Natural killer cell (primary cell): ENCODE results near the gene RNF126. TPM values are rescaled to one million over a fixed set of nuclear protein-coding genes. Genes with fewer than 3 reads are reported as not detected.

ENCODE experiments used
- ATAC-seq, 3 donors: fragments of 150-1000 bp in 2 of 3; fragments of 200-7000 bp in 1 of 3; cut with Tn5 transposase; 1 replicate in 1 of 3; 2 replicates in 2 of 3; pipeline ENCODE4 v1.10.0; 2021; ENCODE audit warnings: mild to moderate bottlenecking in 2 of 3, moderate library complexity in 2 of 3
- DNase-seq, 2 donors: peaks; one replicate each; pipeline versions ENCODE4 v3.0.0 to v3.0.0-alpha.2; 2013 to 2021; ENCODE audit warnings: mixed read lengths in 1 of 2
- H3K27ac ChIP-seq: one replicate; pipeline ENCODE4 v1.5.1; 2013; ENCODE audit warnings: mild to moderate bottlenecking, low read length
- H3K27me3 ChIP-seq: one replicate; pipeline ENCODE4 v1.6.1; 2013; ENCODE audit warnings: low read length; ENCODE audit not compliant: control insufficient read depth, insufficient read depth
- H3K36me3 ChIP-seq: one replicate; pipeline ENCODE4 v1.6.1; 2013; ENCODE audit warnings: low read length; ENCODE audit not compliant: control insufficient read depth, insufficient read depth
- H3K4me1 ChIP-seq: one replicate; pipeline ENCODE4 v1.6.1; 2013; ENCODE audit warnings: low read length; ENCODE audit not compliant: control insufficient read depth, insufficient read depth
- H3K4me3 ChIP-seq: one replicate; pipeline ENCODE4 v1.5.1; 2013; ENCODE audit warnings: low read length
- H3K9me3 ChIP-seq: one replicate; pipeline ENCODE4 v1.6.1; 2013; ENCODE audit warnings: low read length; ENCODE audit not compliant: control insufficient read depth, insufficient read depth
- H3K27ac Mint-ChIP-seq, 2 donors: one replicate each; pipeline ENCODE4 v1.8.0; 2022; ENCODE audit warnings: mild to moderate bottlenecking in 2 of 2, mixed read lengths in 2 of 2, moderate library complexity in 1 of 2
- H3K27me3 Mint-ChIP-seq, 2 donors: one replicate each; pipeline ENCODE4 v1.8.0; 2022; ENCODE audit warnings: low read depth in 2 of 2, mixed read lengths in 2 of 2
- H3K36me3 Mint-ChIP-seq: one replicate; pipeline ENCODE4 v1.8.0; 2022; ENCODE audit warnings: mixed read lengths
- H3K4me1 Mint-ChIP-seq, 2 donors: one replicate each; pipeline ENCODE4 v1.8.0; 2022; ENCODE audit warnings: mixed read lengths in 2 of 2
- H3K4me3 Mint-ChIP-seq: one replicate; pipeline ENCODE4 v1.8.0; 2022; ENCODE audit warnings: mild to moderate bottlenecking, moderate library complexity, mixed read lengths
- H3K9me3 Mint-ChIP-seq, 2 donors: one replicate each; pipeline ENCODE4 v1.8.0; 2022; ENCODE audit warnings: mixed read lengths in 2 of 2
- CTCF ChIP-seq: fragments of 200-600 bp; IDR thresholded peaks from one replicate; pipeline ENCODE4 v1.8.0; 2022; ENCODE audit warnings: antibody characterized with exemption
- WGBS: methylation state at CpG from one replicate; pipeline ENCODE4 v1.1.7; 2013; ENCODE audit warnings: missing lambda C conversion rate; ENCODE audit not compliant: insufficient coverage; 5-methylcytosine and 5-hydroxymethylcytosine counted together
- intact Hi-C: fragments of 100-400 bp; cut with micrococcal nuclease; formaldehyde crosslinking; loops from one replicate; pipeline ENCODE4 v1.14.2; 2022
- total RNA-seq, 4 donors: library from RNA; stranded (reverse); fragments of 120-200 nt in 1 of 4; gene quantifications; one replicate each; pipeline versions ENCODE4 v1.2.3 to v1.2.4, GENCODE V29; 2013 to 2022

RNF126 gene
- total RNA-seq, 3 donors from 2014 or later (not counting 1 experiment from before 2014, with no cell fraction given) = 119 to 149 (median 146) TPM

- intact Hi-C loops = loop anchor here (5.0 kb wide), 4 partner anchors 39 to 151 kb away; partner anchors contain the start of genes BSG and PTBP1
- no peaks in the 10 kb centered on the region for H3K27me3 Mint-ChIP-seq
- H3K4me1 Mint-ChIP-seq = peaks cover 42 to 51% of the 10 kb centered on the region in 2 donors
- H3K27ac ChIP-seq = peak overlapping the region; percentile 66
- no peaks in the 10 kb centered on the region for H3K36me3 Mint-ChIP-seq
- peak overlapping the region; percentile 88 to 89 for H3K27ac Mint-ChIP-seq
- peaks cover 57% of the 10 kb centered on the region for H3K4me1 ChIP-seq
- 37% methylated on average over 18 of the region's 18 CpGs for WGBS
- TF ChIP-seq CTCF = no peak
- peak overlapping the region; percentile 15 for H3K4me3 ChIP-seq
- no peak for ATAC-seq
- DNase-seq = no peak
- peaks cover 4% of the 10 kb centered on the region for H3K36me3 ChIP-seq
- peak overlapping the region; percentile 86 for H3K4me3 Mint-ChIP-seq
- H3K9me3 Mint-ChIP-seq = no peaks in the 10 kb centered on the region
- H3K9me3 ChIP-seq = no peaks in the 10 kb centered on the region
- no peaks in the 10 kb centered on the region for H3K27me3 ChIP-seq
Observed at GRCh38 chr19:663682-664117, 686 bp upstream of the RNF126 start.

GRCh38 chr19:662207-662961 is 630 bp downstream of the RNF126 start:
- peak; percentile 58 to 84 for DNase-seq
- Histone ChIP-seq H3K4me1 (peaks cover 68% of the 10 kb centered on the region), H3K4me3 (peak overlapping the region; percentile 96), H3K9me3 (no peaks in the 10 kb centered on the region), H3K27me3 (no peaks in the 10 kb centered on the region), H3K36me3 (peaks cover 11% of the 10 kb centered on the region), H3K27ac (peak overlapping the region; percentile 99)
- Mint-ChIP-seq H3K4me3 (peak overlapping the region; percentile 96), H3K27ac (peak overlapping the region; percentile 98), H3K27me3 (no peaks in the 10 kb centered on the region), H3K9me3 (no peaks in the 10 kb centered on the region), H3K4me1 (peaks cover 45 to 60% of the 10 kb centered on the region in 2 donors), H3K36me3 (no peaks in the 10 kb centered on the region)
- WGBS = under 1% methylated on average over 81 of the region's 81 CpGs
- no peak for TF ChIP-seq CTCF
- ATAC-seq = peak; percentile 7 to 36 (median 13)
- intact Hi-C loops = loop anchor here (5.0 kb wide), 4 partner anchors 40 to 150 kb away; partner anchors contain the start of genes BSG and PTBP1

- peak overlapping the region; percentile 96 for H3K4me3 ChIP-seq
- no peaks in the 10 kb centered on the region for H3K27me3 ChIP-seq
- under 1% methylated on average over 30 of the region's 31 CpGs for WGBS
- H3K36me3 ChIP-seq = peaks cover 18% of the 10 kb centered on the region
- DNase-seq (peak; percentile 60 to 85), ATAC-seq (peak; percentile 15 to 28 (median 25))
- no peaks in the 10 kb centered on the region for H3K9me3 ChIP-seq
- peak overlapping the region; percentile 96 for H3K4me3 Mint-ChIP-seq
- H3K27ac Mint-ChIP-seq = peak overlapping the region; percentile 98
- H3K36me3 Mint-ChIP-seq = no peaks in the 10 kb centered on the region
- intact Hi-C loops = loop anchor here (5.0 kb wide), 4 partner anchors 41 to 149 kb away; partner anchors contain the start of genes BSG and PTBP1
- peaks cover 45 to 66% of the 10 kb centered on the region in 2 donors for H3K4me1 Mint-ChIP-seq
- H3K4me1 ChIP-seq = peaks cover 74% of the 10 kb centered on the region
- no peaks in the 10 kb centered on the region for H3K9me3 Mint-ChIP-seq
- H3K27me3 Mint-ChIP-seq = no peaks in the 10 kb centered on the region
- peak overlapping the region; percentile 99 for H3K27ac ChIP-seq
- TF ChIP-seq CTCF = no peak
Observed at GRCh38 chr19:661427-662196, 1.4 kb downstream of the RNF126 start.
